ENCODE data around the gene ACAD11.

The ACAD11 gene

DNA sequence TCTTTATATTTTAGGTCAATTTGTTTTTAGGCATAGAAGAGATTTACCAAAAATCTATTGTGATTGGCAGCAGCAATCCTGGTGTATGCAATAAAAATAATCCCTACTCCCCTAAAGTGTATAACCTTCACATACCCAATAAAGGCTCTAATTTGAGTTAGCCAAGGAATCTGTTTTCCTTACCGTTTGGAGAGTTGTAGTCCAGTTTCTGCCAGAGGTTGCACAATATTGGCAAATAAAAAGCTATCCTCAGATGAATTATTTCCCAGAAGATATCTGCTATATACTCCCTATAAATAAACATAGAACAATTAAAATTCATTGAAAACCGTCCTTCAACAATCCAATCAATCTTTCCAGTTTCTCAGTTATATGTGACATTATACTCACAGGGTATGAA is 31.5 kb downstream of the ACAD11 start:
- H3K4me3 ChIP-seq (ENCODE audit: low read length): no peak overlapping the region
- no peak for DNase-seq (ENCODE audit: low read depth)
- TF ChIP-seq, protein P1, sequence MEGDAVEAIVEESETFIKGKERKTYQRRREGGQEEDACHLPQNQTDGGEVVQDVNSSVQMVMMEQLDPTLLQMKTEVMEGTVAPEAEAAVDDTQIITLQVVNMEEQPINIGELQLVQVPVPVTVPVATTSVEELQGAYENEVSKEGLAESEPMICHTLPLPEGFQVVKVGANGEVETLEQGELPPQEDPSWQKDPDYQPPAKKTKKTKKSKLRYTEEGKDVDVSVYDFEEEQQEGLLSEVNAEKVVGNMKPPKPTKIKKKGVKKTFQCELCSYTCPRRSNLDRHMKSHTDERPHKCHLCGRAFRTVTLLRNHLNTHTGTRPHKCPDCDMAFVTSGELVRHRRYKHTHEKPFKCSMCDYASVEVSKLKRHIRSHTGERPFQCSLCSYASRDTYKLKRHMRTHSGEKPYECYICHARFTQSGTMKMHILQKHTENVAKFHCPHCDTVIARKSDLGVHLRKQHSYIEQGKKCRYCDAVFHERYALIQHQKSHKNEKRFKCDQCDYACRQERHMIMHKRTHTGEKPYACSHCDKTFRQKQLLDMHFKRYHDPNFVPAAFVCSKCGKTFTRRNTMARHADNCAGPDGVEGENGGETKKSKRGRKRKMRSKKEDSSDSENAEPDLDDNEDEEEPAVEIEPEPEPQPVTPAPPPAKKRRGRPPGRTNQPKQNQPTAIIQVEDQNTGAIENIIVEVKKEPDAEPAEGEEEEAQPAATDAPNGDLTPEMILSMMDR (conservative IDR thresholded peaks at IDR 0.05; ENCODE audit: low read depth, low read length): no peak

GRCh38 chr3:132626955-132627354 is 32.7 kb downstream of the ACAD11 start:
- TF ChIP-seq, protein P1 (conservative IDR thresholded peaks at IDR 0.05; ENCODE audit: low read depth, low read length): no peak
- DNase-seq (ENCODE audit: low read depth): no peak
- no peak overlapping the region for H3K4me3 ChIP-seq (ENCODE audit: low read length)

GRCh38 chr3:132625613-132626012 is 34.0 kb downstream of the ACAD11 start:
- TF ChIP-seq, protein P1 (conservative IDR thresholded peaks at IDR 0.05; ENCODE audit: low read depth, low read length): no peak
- H3K4me3 ChIP-seq (ENCODE audit: low read length): no peak overlapping the region
- no peak for DNase-seq (ENCODE audit: low read depth)

GRCh38 chr3:132624790-132625189 is 34.8 kb downstream of the ACAD11 start:
- no peak for DNase-seq (ENCODE audit: low read depth)
- no peak overlapping the region for H3K4me3 ChIP-seq (ENCODE audit: low read length)
- TF ChIP-seq, protein P1 (conservative IDR thresholded peaks at IDR 0.05; ENCODE audit: low read depth, low read length): no peak

GRCh38 chr3:132623646-132624045 is 36.0 kb downstream of the ACAD11 start:
- TF ChIP-seq, protein P1 (conservative IDR thresholded peaks at IDR 0.05; ENCODE audit: low read depth, low read length): no peak
- H3K4me3 ChIP-seq (ENCODE audit: low read length): no peak overlapping the region
- no peak for DNase-seq (ENCODE audit: low read depth)

DNA sequence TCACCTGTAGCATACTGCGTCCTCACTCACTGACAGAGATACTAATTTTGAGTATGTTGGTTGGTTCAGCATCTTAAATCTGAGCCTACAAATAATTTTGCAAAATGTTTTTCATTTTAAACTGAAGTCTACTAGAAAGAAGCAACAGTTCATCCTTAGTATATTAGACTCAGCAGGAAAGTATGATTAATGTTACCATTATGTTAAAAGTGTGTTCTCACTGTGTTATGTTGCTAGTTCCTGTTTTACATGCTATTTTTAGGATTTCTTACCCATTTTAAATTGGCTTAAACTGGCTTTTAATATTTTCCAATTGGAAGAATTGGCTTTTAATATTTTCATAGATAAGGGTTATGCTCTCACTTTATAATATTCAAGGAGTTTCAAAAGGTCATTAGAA is 36.8 kb downstream of the ACAD11 start:
- H3K4me3 ChIP-seq (ENCODE audit: low read length): no peak overlapping the region
- TF ChIP-seq, protein P1 (conservative IDR thresholded peaks at IDR 0.05; ENCODE audit: low read depth, low read length): no peak
- no peak for DNase-seq (ENCODE audit: low read depth)

DNA sequence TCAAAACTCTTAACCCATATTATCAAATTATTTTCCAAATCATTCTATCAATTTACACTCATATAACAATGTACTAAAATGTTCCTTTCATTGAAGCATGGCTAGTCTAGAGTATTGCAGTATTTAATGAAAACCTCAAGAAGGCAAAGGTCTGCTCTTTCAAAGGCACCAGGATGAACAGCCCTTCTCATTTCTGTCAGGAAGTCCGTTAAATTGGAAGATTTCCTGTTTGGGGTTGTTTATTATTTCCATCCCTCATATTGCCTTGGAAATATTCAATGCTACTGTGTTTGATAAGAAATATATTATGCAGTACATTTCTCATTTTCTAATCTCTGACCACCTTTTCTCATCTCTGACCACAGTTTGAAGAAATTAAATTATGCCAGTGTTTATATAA is 37.5 kb downstream of the ACAD11 start:
- no peak for DNase-seq (ENCODE audit: low read depth)
- no peak overlapping the region for H3K4me3 ChIP-seq (ENCODE audit: low read length)
- TF ChIP-seq, protein P1 (conservative IDR thresholded peaks at IDR 0.05; ENCODE audit: low read depth, low read length): no peak

Data from retinal pigment epithelial cell (primary cell).